HG03159 (cell line): ENCODE data around the gene CNKSR3.

Experiments
- ATAC-seq: cut with Tn5 transposase; IDR thresholded peaks from one replicate; pipeline ENCODE4 v1.9.1; 2021; ENCODE audit warnings: mild to moderate bottlenecking, moderate library complexity; ENCODE audit not compliant: unreplicated experiment

Gene CNKSR3

DNA sequence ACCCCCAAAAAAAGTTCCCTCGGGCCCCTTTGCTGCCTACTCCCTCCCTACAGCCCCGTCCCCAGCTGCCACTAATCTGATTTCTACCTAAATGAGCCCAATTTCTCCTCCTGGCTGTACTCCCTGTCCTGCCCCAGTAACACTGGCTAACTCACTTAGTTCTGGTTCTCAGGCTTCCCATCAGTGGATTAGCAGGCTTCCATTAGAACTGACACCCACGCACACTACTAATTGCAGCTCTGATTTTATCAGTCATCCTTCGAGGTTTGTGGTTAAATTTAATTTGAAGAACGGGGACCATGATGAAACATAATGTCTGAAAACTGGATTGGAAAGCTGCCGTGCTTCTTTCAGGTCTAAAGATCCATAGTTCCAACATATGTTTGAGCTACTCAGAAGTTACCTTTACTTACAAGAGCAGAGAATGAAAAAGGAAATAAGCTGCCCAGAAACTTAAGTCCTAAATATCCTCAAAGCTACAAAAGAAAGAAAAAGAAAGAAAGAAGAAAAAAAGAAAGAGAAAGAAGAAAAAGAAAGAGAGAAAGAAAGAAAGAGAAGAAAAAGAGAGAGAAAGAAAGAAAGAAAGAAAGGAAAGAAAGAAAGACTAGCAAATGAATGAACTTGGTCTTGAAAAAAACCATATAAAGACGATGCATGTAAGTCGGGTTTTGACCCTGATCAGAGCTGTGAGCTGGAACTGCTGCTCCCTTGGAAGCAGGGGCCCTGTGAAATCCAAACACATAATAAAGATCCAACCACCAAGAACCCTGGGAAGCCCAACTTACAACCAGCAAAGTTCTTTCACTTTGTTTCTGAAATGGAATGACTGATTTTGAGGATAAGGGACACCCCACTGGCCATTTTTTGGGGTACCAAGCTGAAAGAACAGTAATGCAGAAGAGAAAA is 51.7 kb downstream of the CNKSR3 start:
- ATAC-seq: no peak

GRCh38 chr6:154457881-154458284 is 52.6 kb downstream of the CNKSR3 start:
- ATAC-seq: no peak

GRCh38 chr6:154457046-154457713 is 53.3 kb downstream of the CNKSR3 start:
- ATAC-seq: no peak

- ATAC-seq: no peak
Measured at GRCh38 chr6:154453329-154453728, 57.2 kb downstream of the CNKSR3 start.

DNA sequence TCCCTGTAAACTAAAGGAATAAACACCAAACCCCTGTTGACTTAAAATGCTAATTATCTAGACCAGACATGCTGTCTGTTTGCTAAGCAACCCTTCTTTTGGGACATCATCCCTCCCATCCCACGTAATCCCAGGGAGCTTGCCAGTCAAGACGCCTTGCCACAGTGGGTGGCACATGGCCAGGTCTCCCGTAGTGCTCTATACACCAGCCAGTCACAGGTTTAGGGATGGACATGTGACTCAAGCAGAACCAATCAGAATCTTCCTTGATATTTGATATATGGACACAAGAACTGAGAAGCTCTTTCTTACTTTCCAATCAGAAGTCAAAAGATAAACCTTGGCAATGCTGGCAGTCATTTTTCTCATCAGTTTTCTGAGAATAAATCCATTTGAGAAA is 60.0 kb downstream of the CNKSR3 start:
- ATAC-seq: no peak

- no peak for ATAC-seq
Measured at GRCh38 chr6:154448448-154449096, 61.9 kb downstream of the CNKSR3 start.

- ATAC-seq: no peak
Measured at GRCh38 chr6:154447954-154448353, 62.5 kb downstream of the CNKSR3 start.

DNA sequence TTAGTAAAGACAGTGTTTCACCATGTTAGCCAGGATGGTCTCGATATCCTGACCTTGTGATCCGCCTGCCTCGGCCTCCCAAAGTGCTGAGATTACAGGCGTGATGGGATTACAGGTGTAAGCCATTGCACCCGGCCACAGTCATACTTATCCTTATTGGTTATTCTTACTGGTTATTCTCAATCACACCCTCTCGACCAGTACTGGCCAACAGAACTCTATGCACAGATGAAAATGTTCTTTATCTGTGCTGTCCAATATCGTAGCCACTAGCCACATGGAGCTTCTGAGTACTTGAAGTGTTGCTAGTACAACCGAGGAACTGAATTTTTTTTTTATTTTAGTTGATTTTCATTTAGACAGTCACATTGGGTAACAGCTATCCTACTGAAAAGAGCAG is 63.5 kb downstream of the CNKSR3 start:
- no peak for ATAC-seq

DNA sequence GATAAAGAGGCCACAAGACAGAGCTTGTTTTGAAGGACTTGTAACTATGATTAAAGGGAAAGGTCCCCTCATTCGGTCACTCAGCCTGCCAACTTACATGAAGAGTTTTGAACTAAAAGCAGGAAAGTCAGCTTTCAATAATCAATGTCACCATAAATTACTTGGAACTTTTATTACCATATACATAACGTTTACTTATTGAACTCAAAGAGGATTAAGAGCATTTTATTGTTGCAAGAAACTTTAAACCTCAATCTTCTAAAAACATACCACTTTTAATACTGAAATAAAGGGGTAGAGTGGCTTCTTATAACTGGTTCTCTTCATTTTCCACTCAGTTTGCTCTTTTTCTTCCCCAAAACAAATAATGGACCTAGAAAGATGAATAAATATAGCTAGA is 65.1 kb downstream of the CNKSR3 start:
- ATAC-seq: no peak

DNA sequence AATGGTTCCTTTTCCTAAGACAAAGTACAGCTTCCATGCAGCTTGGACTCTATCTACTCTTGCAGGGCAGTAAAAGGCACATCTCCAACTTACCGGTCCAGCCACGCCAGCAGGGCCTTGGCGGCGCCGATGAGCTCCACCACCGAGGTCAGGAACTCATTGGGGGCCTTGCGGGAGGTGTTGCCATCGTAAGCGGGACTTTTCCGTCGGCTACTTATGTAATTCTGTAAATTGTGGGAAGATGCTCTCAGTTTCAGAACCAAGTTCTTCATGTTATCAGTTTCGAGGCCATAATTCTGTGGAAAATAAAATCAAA is 68.5 kb downstream of the CNKSR3 start:
- no peak for ATAC-seq

DNA sequence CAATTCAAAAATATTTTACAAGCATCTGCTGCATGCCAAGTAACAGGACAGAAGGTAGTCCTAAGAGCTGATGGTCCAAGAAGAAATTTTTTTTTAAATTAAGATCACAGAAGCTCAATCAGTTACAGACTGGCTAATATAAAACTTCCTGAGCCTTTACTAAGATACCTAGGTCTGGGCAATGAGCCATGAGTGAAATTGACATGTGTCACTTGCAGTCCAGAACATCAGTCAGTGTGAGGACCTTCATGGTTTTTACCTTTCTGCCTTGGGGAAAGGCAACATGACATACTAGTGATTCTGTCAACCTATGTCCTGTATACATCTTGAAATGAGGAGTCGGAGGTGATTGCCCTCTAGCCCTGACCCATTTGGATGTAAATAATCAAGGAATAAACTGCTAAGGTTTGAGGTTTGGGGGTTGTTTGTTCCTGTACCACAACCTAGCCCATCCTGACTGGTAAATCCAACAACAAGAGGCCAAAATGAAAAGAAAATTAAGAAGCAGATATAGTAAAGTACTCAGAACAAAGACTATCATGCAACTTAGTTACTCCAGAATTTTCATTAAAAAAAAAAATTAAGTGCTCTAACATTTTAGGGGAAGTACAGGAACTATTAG is 70.0 kb downstream of the CNKSR3 start:
- no peak for ATAC-seq

DNA sequence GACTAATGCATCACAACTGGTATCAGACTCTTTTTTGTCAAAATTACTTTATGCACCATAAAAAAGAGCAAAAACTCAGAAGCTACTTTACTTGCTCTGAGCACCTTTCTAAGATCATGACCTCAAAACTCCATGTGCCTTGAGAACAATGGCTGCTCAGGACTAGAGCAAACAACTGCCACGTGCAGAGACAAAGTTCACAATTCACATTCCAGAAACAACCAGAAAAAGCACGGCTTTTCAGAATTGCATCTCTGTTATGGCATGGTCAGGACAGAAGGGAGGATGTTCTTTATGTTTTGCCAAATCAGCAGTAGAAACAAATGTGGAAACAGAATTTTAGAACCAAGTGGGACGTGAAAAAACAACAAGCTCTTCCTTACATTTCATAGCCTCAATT is 70.5 kb downstream of the CNKSR3 start:
- ATAC-seq: no peak

DNA sequence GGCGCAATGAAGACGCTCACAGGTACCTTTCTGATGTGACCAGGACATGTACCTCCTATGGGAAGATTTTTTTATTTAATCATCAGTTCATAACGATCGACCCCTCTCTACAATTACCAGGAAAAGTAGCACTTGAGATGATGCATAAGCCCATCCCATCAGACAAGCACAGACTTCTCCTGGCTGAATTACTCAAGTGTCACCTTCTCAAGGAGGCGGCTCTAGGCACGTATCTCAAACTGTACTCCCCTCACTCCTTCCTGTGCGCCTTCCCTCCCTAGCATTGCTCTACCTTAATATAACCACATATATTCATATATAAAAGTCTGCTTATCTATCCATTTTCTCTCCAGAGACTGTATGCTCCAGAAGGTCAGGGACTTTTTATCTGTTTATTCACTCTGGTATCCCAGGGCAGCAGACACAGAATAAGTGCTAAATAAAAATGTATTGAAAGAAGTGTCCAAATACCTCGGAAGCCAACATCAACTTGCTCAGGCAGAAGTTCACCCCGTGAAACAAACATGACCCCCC is 71.5 kb downstream of the CNKSR3 start:
- ATAC-seq: no peak

DNA sequence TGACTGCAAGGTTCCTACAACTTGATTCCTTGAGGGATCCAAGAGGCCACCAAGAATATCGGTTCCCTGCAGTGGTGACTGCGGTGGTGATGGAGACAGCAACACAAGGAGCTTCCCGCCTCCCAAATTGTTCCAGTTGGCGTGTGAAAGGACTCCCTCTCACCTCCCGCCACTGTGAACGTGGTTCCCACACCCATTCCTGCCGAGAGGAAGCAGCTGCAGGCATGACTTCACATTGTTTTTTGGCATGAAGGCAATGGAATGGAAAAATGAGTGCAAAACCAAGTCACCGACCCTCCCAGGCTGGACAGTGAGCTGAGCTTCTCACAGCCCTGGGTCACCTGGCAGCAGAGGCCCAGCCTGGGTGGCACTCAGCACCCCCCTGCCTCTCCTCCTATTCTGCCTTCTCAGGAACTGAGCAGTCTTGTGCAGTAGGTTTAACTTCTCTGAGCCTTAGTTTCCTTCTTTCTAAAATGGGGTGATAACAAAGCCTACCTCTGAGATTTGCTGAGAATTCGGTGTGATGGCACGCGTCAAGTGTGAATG is 75.0 kb downstream of the CNKSR3 start:
- ATAC-seq: no peak

GRCh38 chr6:154434662-154435061 is 75.8 kb downstream of the CNKSR3 start:
- ATAC-seq: no peak

- no peak for ATAC-seq
Measured at GRCh38 chr6:154433477-154434241, 76.8 kb downstream of the CNKSR3 start.

GRCh38 chr6:154432533-154433476 is 77.7 kb downstream of the CNKSR3 start:
- no peak for ATAC-seq

GRCh38 chr6:154430481-154430919 is 80.0 kb downstream of the CNKSR3 start:
- no peak for ATAC-seq

- no peak for ATAC-seq
Measured at GRCh38 chr6:154429711-154430110, 80.8 kb downstream of the CNKSR3 start.
